NCI-H446 (cell line): ENCODE measurements around the gene TMEM143.
A peak's percentile ranks its signal among the peaks of the same experiment; 100 is the strongest.
"Not testable (repeated sequence)": the region's sequence is repeated elsewhere in the genome, so short reads cannot be mapped to it uniquely, and the experiment has no call there.

Source experiments
- DNase-seq, 2 experiments: peaks; one replicate each; lab custom pipeline; 2025; lab: John Stamatoyannopoulos, UW

Gene TMEM143

DNA sequence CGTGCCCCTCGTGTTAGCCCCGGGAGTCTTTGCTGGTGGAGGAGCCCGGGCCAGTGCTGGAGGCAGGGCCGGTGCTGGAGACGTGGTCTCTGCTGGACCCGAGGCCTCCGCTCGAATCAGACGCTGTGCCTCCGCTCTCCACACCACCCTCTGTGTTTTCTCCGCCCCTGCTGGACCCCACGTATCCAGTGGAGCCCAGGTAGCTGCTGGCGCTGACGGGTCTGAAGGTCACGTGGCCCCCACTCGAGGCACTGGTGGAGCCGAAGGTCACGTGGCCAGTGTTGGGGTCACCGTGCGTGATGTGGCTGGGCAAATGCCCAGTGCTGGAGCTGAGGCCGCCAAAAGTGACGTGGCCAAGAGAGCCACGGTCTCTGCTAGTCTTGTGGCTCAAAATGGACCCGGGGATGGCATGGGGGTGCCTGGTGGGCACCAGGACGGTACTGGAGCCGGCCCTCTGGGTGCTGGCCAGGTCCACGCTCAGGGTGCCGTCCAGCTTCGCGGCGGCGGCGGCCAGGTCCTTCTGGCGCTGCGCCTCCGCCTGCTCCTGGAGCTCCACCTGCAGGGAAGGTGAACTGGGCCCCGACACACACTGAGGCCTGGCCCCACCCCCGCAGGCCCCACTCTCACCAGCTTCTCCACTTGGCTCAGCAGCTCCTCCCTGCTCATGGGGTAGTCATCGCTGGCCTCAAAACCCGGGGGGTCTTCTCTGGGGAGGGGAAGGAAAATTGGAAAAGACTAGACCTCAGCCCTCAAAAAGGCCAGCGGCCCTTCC, 66.6 kb downstream of the TMEM143 start:
- DNase-seq = no peak

DNA sequence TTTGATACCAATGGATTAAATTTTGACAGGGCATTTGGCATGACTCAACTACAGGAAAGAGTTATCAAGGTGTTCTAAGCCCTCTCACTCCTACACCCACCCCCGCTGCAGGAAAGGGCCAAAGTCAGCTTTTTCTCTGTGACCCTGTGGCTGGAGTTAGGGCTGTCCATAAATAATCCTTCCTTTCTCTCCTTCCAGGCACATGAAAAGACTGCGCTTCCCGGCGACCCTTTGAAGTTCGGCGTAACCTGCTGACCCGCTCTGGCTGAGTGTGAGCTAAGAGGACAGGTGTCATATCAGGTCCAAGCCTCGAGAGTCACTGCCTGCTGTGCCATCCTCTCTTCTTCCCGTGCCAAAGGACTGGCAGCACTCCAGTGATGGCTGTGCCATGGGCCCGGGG, 68.3 kb downstream of the TMEM143 start:
- no peak for DNase-seq

DNA sequence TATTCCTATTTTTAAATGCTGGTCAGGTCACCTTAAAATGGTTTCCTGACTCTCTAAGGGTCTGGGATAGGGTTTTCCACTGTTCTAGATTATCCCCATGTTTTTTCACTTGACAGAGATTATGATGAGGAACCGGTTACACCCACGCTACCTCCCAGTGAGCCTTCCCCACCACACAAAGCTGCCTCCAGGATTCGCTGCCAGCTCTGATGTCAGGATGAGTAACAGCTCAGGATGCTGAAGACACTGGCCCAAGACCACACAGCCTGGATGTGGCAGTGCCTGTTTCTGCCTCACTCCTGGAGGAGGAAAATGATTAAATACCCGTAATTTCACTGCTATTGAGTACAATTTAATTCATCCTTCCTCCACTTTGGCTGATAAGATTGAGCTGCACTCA, 70.9 kb downstream of the TMEM143 start:
- DNase-seq = no peak

DNA sequence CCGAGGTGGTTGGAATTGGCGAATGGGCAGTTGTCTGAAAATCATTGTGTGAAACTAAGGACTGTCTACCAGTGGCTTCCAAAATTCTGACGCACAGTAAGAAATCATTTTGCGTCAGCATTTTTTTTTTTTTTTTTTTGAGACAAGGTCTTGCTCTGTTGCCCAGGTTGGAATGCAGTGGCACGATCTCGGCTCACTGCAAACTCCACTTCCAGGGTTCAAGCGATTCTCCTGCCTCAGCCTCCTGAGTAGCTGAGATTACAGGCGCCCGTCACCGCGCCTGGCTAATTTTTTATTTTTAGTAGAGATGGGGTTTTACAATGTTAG, 72.3 kb downstream of the TMEM143 start:
- DNase-seq = not testable (repeated sequence)

DNA sequence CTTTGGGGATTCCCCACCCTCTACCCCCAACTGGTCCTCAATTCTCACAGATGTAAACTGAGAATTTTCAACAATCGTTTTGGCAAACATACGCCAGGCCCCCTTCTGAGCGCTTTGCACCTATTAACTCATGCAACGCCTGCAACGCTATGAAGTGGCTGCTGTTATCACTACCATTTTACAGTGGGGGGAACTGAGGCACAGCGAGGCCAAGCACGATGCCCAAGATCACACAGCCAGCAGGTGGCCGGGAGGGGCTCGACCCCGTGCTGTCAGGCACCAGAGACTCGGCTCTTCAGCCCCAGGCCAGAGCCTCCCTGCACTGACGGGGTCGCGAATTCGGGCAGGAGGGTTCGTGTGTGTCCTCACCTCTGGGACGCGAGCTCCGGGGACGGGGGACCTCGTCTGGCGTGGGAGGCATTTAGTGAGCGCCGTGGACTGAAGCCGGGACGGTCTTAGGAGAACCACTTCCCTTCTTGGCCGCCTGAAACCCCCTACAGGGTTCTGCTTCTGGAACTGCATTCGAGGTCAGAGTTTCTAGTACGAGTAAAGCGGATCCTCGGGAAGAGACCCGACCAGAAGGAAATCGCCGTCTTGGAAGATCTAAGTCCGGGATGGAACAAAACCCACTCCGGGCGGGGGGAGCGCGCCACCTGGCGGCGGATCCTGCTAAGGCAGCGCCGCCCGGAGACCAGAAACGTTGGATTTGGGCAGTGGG, 72.8 kb downstream of the TMEM143 start:
- DNase-seq = peak; percentile 40 to 86

DNA sequence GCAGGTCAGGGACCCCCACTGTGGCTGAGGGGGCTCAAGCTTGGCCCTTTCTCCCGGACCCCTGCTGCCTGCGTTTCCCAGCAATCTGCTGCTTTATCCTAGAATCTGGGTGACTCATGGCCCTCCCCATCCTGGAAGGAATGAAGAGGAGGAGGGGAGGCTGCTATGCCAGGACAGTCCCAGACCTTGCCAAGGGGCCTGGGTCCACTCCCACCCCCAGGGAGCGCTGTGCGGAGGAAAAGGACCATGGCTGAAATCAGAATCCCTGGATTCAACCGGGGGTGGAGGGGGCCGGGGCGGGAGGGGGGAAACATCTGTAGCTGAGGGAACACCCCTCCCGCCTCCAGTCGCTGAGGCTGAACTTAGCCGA, 73.4 kb downstream of the TMEM143 start:
- peak in 1 of 2 experiments; percentile 48 for DNase-seq

DNA sequence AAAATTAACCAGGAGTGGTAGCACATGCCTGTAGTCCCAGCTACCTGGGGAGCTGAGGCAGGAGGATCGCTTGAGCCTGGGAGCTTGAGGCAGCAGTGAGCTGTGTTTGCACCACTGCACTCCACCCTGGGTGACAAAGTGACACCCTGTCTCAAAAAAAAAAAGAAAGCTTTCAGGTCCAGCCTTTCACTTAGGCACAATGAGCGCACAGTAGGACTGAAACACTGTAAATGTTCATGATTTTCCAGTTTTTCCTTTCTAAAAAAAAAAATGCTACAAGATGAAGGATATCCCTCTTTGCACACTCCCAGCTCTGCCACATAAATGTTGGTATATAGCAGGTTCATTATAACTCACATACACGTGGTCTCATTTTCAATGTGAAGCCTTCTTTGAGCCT, 76.0 kb downstream of the TMEM143 start:
- DNase-seq = no peak

DNA sequence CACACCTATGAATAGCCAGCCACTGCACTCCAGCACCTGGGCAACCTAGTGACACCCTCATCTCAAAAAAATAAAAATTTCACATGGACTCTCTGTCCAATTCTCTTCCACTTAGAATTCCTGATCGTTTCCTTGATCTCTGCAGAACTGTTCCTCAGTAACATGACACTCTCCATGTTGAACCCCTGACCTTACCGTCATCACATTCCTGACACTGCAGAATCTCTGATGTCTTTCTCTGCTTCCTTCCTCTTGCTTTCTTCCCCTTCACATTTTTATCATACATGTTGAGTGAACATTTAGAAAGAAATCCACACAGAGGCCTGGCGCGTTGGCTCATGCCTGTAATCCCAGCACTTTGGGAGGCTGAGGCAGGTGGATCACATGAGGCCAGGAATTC, 78.8 kb downstream of the TMEM143 start:
- DNase-seq = no peak

DNA sequence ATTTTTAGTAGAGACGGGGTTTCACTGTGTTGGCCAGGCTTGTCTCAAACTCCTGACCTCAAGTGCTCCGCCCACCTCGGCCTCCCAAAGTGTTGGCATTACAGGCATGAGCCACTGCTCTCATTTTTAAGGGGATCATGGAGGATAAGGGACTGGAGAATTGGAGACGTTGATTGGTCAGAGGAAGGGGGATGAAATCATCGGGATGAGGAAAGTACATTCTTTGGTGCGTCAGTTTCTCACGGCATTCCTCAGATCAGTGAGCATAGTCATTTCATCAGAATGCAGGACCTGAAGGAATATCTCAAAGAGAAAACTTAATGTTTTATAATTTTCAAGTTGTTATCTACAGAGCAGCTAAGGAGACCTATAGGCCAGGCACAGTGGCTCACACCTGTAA, 79.8 kb downstream of the TMEM143 start:
- no peak for DNase-seq
